HG03460 (cell line): ENCODE data around the gene C19orf25.

Experiments used
- ATAC-seq: cut with Tn5 transposase; IDR thresholded peaks from one replicate; pipeline ENCODE4 v1.9.1; 2021; ENCODE audit not compliant: unreplicated experiment

The C19orf25 gene

GRCh38 chr19:1466461-1467214 is 12.4 kb downstream of the C19orf25 start:
- no peak for ATAC-seq

- no peak for ATAC-seq
Observed at GRCh38 chr19:1466018-1466460, 13.0 kb downstream of the C19orf25 start.

- ATAC-seq = no peak
Observed at GRCh38 chr19:1465191-1466016, 13.6 kb downstream of the C19orf25 start.

GRCh38 chr19:1461862-1462261 is 17.2 kb downstream of the C19orf25 start:
- ATAC-seq = no peak

- no peak for ATAC-seq
Observed at GRCh38 chr19:1460033-1460995, 18.7 kb downstream of the C19orf25 start.

- no peak for ATAC-seq
Observed at GRCh38 chr19:1459479-1459878, 19.5 kb downstream of the C19orf25 start.

- ATAC-seq = no peak
Observed at GRCh38 chr19:1457892-1458291, 21.1 kb downstream of the C19orf25 start.

GRCh38 chr19:1457031-1457739 is 21.8 kb downstream of the C19orf25 start:
- ATAC-seq = no peak

- no peak for ATAC-seq
Observed at GRCh38 chr19:1456121-1456900, 22.7 kb downstream of the C19orf25 start.

GRCh38 chr19:1455336-1456120 is 23.5 kb downstream of the C19orf25 start:
- ATAC-seq = no peak

- ATAC-seq = no peak
Observed at GRCh38 chr19:1455002-1455335, 24.0 kb downstream of the C19orf25 start.

- no peak for ATAC-seq
Observed at GRCh38 chr19:1453525-1454364, 25.3 kb downstream of the C19orf25 start.

- ATAC-seq = no peak
Observed at GRCh38 chr19:1452802-1453524, 26.1 kb downstream of the C19orf25 start.

GRCh38 chr19:1451916-1452801 is 26.9 kb downstream of the C19orf25 start:
- ATAC-seq = no peak

GRCh38 chr19:1450735-1451731 is 28.0 kb downstream of the C19orf25 start:
- no peak for ATAC-seq
